GM12878 (cell line): ENCODE results near the gene CNTN4. TPM values are rescaled to one million over a fixed set of nuclear protein-coding genes. Genes with fewer than 3 reads are reported as not detected.

Source experiments
- ATAC-seq: fragments of 200-7000 bp; cut with Tn5 transposase; 3 replicates; pipeline ENCODE4 v1.9.1; 2020; ENCODE audit warnings: mild to moderate bottlenecking, moderate library complexity
- BruUV-seq: library from RNA; stranded (reverse); fragments of 400-500 nt; replicated peaks from 2 replicates; lab custom pipeline; 2021; lab: Mats Ljungman, UMichigan
- CTCF ChIA-PET: fragments of 300-600 bp; sonication (Branson Sonifier 250); formaldehyde crosslinking; extraction: SDS; loops from one replicate; lab custom pipeline; 2021; ENCODE audit warnings: inconsistent platforms; lab: Yijun Ruan, JAX
- POLR2A ChIA-PET: fragments of 350-600 bp; formaldehyde crosslinking; extraction: SDS; loops from one replicate; lab custom pipeline; 2021; ENCODE audit warnings: inconsistent platforms; lab: Charles Lee
- RAD21 ChIA-PET: fragments of 300-600 bp; sonication (Branson Sonifier 250); formaldehyde crosslinking; loops from one replicate; lab custom pipeline; 2023; ENCODE audit warnings: antibody characterized with exemption; ENCODE audit not compliant: unreplicated experiment; lab: Charles Lee
- SMC1A ChIA-PET: fragments of 300-600 bp; sonication (Branson Sonifier 250); formaldehyde crosslinking; loops from one replicate; lab custom pipeline; 2023; ENCODE audit not compliant: unreplicated experiment, uncharacterized antibody; lab: Charles Lee
- DNase-seq: peaks from one replicate; pipeline ENCODE4 v3.0.0-alpha.2; 2011; ENCODE audit warnings: low read depth, low spot score
- FAIRE-seq: peaks from 3 replicates; lab custom pipeline; 2011; peaks lifted over from hg19 to GRCh38; lab: Jason Lieb, UNC
- H2AFZ ChIP-seq: 2 replicates; pipeline ENCODE4 v1.6.0; 2011; ENCODE audit warnings: low read depth, low read length, control low read depth; ENCODE audit not compliant: control insufficient read depth
- H3K27ac ChIP-seq: 2 replicates; pipeline ENCODE4 v1.5.1; 2011; ENCODE audit warnings: control low read depth; ENCODE audit not compliant: control insufficient read depth, insufficient read depth
- H3K27me3 ChIP-seq, 2 experiments: replicated peaks in 1 of 2; 2 replicates each; pipeline versions ENCODE4 v1.6.0 to v1.6.1; 2011; ENCODE audit warnings: low read length in 1 of 2; ENCODE audit not compliant: control insufficient read depth in 2 of 2, insufficient read depth in 2 of 2
- H3K36me3 ChIP-seq, 2 experiments: 2 replicates each; pipeline ENCODE4 v1.5.1; 2011; ENCODE audit warnings: low read length in 1 of 2; ENCODE audit not compliant: control insufficient read depth in 2 of 2, insufficient read depth in 2 of 2
- H3K4me1 ChIP-seq: 2 replicates; pipeline ENCODE4 v1.6.1; 2011; ENCODE audit warnings: mild to moderate bottlenecking, low read length, moderate library complexity, mixed read lengths; ENCODE audit not compliant: control insufficient read depth, insufficient read depth
- H3K4me2 ChIP-seq: 2 replicates; pipeline ENCODE4 v1.6.0; 2011; ENCODE audit warnings: control low read depth; ENCODE audit not compliant: control insufficient read depth, insufficient read depth
- H3K4me3 ChIP-seq: fragments of 200-600 bp; sonication (generic); 2 replicates; pipeline ENCODE4 v1.5.1; 2016
- H3K79me2 ChIP-seq: 2 replicates; pipeline ENCODE4 v1.6.0; 2011; ENCODE audit warnings: low read length; ENCODE audit not compliant: control insufficient read depth, insufficient read depth
- H3K9ac ChIP-seq: 2 replicates; pipeline ENCODE4 v1.8.0; 2011; ENCODE audit warnings: low read length, control low read depth, mixed read lengths; ENCODE audit not compliant: control insufficient read depth, insufficient read depth
- H3K9me3 ChIP-seq: replicated peaks from 3 replicates; pipeline ENCODE4 v1.5.1; 2011; ENCODE audit warnings: mild to moderate bottlenecking, low read length; ENCODE audit not compliant: control insufficient read depth, insufficient read depth
- H4K20me1 ChIP-seq: 2 replicates; pipeline ENCODE4 v1.6.0; 2011; ENCODE audit not compliant: control insufficient read depth, insufficient read depth
- E2F4 ChIP-seq: IDR thresholded peaks from 2 replicates; pipeline ENCODE4 v1.6.1; 2012; ENCODE audit warnings: low read depth, low read length, improper control_type of control experiment
- GATAD2B ChIP-seq: fragments of 450-650 bp; conservative IDR thresholded peaks from 2 replicates; pipeline ENCODE4 v1.6.1; 2017; ENCODE audit warnings: low read depth, mild to moderate bottlenecking, moderate library complexity
- NRF1 ChIP-seq: conservative IDR thresholded peaks from 2 replicates; pipeline ENCODE4 v1.6.1; 2011; ENCODE audit warnings: mild to moderate bottlenecking, low read depth, low read length, improper control_type of control experiment
- RCOR1 ChIP-seq: conservative IDR thresholded peaks from 2 replicates; pipeline ENCODE4 v1.6.1; 2012; ENCODE audit warnings: low read depth, low read length, improper control_type of control experiment
- RELA ChIP-seq: fragments of 450-650 bp; IDR thresholded peaks from 2 replicates; pipeline ENCODE4 v1.8.0; 2014; ENCODE audit warnings: borderline replicate concordance; ENCODE audit not compliant: partially characterized antibody
- SPI1 ChIP-seq: IDR thresholded peaks from 2 replicates; pipeline ENCODE4 v1.6.1; 2011; ENCODE audit warnings: low read depth, mild to moderate bottlenecking, low read length, moderate library complexity, borderline replicate concordance; ENCODE audit not compliant: insufficient read depth
- SUZ12 ChIP-seq: fragments of 200-600 bp; sonication (generic); IDR thresholded peaks from one replicate; pipeline ENCODE4 v1.6.1; 2018; ENCODE audit warnings: antibody characterized with exemption, mild to moderate bottlenecking; ENCODE audit not compliant: unreplicated experiment
- ZBED1 ChIP-seq: IDR thresholded peaks from 2 replicates; pipeline ENCODE4 v1.6.1; 2016; ENCODE audit warnings: borderline replicate concordance
- ZNF687 ChIP-seq: fragments of 450-650 bp; IDR thresholded peaks from 2 replicates; pipeline ENCODE4 v1.6.1; 2017; ENCODE audit warnings: mild to moderate bottlenecking, moderate library complexity
- WGBS: methylation state at CpG from one replicate; pipeline ENCODE4 v1.1.6; 2016; ENCODE audit warnings: low lambda C conversion rate; ENCODE audit not compliant: insufficient replicate concordance, insufficient coverage; ENCODE audit errors: missing lambda C conversion rate; 5-methylcytosine and 5-hydroxymethylcytosine counted together
- in situ Hi-C: fragments of 300-500 bp; cut with MboI; formaldehyde crosslinking; loops from 9 replicates; pipeline ENCODE4 v1.14.3; 2018; ENCODE audit warnings: mixed read lengths
- intact Hi-C: fragments of 100-400 bp; cut with micrococcal nuclease; formaldehyde crosslinking; loops from one replicate; pipeline ENCODE4 v1.14.2; 2022; ENCODE audit not compliant: unreplicated experiment
- polyA plus RNA-seq, 11 experiments: library from polyadenylated mRNA; depleted of rRNA in 4 of 11; unstranded in 6 of 11; stranded (reverse) in 5 of 11; fragments of >200 nt; fragmentation: Nextera tagmentation in 4 of 11; fragmentation: Illumina TruSeq in 1 of 11; extraction: Ambion mirVana in 4 of 11; extraction: Trizol in 1 of 11; gene quantifications; 1 replicate in 1 of 11; 2 replicates in 10 of 11; pipeline versions ENCODE4 v1.2.1 to v1.2.3, GENCODE V29; 2011 to 2016; ENCODE audit warnings: inconsistent platforms in 2 of 11, missing spikeins in 2 of 11, low read depth in 1 of 11
- total RNA-seq, 4 experiments: library from RNA; depleted of rRNA in 3 of 4; stranded (reverse); fragments of >200 nt in 3 of 4; fragmentation: Illumina TruSeq in 1 of 4; extraction: Trizol in 1 of 4; gene quantifications; 2 replicates each; pipeline versions ENCODE4 v1.2.1 to v1.2.3, GENCODE V29; 2013 to 2021
- TF ChIP-seq, protein P1 (sequence below): fragments of 450-650 bp; formaldehyde crosslinking; IDR thresholded peaks from 2 replicates; pipeline ENCODE4 v1.4.0; 2020; ENCODE audit warnings: mild to moderate bottlenecking, moderate library complexity
- TF ChIP-seq, protein P2 (sequence below): IDR thresholded peaks from 2 replicates; pipeline ENCODE4 v1.6.1; 2011; ENCODE audit warnings: mild to moderate bottlenecking, low read depth, low read length, moderate library complexity; ENCODE audit not compliant: insufficient replicate concordance
- TF ChIP-seq, protein P3 (sequence below): IDR thresholded peaks from 2 replicates; pipeline ENCODE4 v1.6.1; 2012; ENCODE audit warnings: low read length, inconsistent platforms

CNTN4 gene
- total and polyA plus RNA-seq, 10 of the 15 experiments (the other 5 are each of a cell fraction or from before 2014, with no cell fraction given) = 0.05 to 0.43 (median 0.15) TPM; not detected in 1

DNA sequence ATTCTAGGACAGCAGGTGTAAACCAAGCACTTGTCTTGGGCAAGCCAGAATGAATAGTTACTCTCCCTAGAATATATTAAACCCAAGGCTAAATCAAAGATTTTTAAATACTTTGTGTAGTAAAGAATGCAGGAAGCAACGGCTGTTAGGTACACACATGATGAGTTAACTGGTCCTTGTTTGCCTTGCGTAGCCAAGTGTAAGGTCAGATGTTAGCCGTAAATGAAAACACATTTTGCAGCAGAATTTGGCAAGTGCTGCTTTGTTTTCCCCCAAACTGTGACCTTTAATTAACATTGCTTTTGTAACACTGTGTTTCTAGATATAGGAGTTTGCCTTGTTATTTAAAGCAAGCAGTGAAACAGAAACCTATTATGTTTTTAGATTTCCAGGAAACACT lies 642.9 kb downstream of the CNTN4 start:
- H3K79me2 ChIP-seq = no peaks in the 10 kb centered on the region
- no peak overlapping the region for H3K4me3 ChIP-seq
- H2AFZ ChIP-seq = no peak overlapping the region
- no peaks in the 10 kb centered on the region for H3K4me1 ChIP-seq
- ATAC-seq (no peak), FAIRE-seq (no peak), DNase-seq (no peak)
- in situ Hi-C loops = no loop called here
- no peaks in the 10 kb centered on the region for H3K27me3 ChIP-seq
- H3K4me2 ChIP-seq = no peak overlapping the region
- RAD21 ChIA-PET = no interaction called here
- H3K27ac ChIP-seq = no peak overlapping the region
- no peaks in the 10 kb centered on the region for H4K20me1 ChIP-seq
- POLR2A ChIA-PET = no interaction called here
- SMC1A ChIA-PET = no interaction called here
- intact Hi-C loops = no loop called here
- H3K9me3 ChIP-seq = no peaks in the 10 kb centered on the region
- no TSS peak for BruUV-seq
- no peak overlapping the region for H3K9ac ChIP-seq
- WGBS = 67% methylated on average over 3 of the region's 3 CpGs
- CTCF ChIA-PET = no interaction called here
- no peaks in the 10 kb centered on the region for H3K36me3 ChIP-seq
- TF ChIP-seq, protein P1, sequence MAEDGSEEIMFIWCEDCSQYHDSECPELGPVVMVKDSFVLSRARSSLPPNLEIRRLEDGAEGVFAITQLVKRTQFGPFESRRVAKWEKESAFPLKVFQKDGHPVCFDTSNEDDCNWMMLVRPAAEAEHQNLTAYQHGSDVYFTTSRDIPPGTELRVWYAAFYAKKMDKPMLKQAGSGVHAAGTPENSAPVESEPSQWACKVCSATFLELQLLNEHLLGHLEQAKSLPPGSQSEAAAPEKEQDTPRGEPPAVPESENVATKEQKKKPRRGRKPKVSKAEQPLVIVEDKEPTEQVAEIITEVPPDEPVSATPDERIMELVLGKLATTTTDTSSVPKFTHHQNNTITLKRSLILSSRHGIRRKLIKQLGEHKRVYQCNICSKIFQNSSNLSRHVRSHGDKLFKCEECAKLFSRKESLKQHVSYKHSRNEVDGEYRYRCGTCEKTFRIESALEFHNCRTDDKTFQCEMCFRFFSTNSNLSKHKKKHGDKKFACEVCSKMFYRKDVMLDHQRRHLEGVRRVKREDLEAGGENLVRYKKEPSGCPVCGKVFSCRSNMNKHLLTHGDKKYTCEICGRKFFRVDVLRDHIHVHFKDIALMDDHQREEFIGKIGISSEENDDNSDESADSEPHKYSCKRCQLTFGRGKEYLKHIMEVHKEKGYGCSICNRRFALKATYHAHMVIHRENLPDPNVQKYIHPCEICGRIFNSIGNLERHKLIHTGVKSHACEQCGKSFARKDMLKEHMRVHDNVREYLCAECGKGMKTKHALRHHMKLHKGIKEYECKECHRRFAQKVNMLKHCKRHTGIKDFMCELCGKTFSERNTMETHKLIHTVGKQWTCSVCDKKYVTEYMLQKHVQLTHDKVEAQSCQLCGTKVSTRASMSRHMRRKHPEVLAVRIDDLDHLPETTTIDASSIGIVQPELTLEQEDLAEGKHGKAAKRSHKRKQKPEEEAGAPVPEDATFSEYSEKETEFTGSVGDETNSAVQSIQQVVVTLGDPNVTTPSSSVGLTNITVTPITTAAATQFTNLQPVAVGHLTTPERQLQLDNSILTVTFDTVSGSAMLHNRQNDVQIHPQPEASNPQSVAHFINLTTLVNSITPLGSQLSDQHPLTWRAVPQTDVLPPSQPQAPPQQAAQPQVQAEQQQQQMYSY (CRISPR knock-in tag) = no peak
- TF ChIP-seq ZBED1 (no peak), RCOR1 (no peak), SPI1 (no peak), GATAD2B (no peak), NRF1 (no peak), RELA (no peak), ZNF687 (no peak), E2F4 (no peak), SUZ12 (no peak)
- TF ChIP-seq, protein P2, sequence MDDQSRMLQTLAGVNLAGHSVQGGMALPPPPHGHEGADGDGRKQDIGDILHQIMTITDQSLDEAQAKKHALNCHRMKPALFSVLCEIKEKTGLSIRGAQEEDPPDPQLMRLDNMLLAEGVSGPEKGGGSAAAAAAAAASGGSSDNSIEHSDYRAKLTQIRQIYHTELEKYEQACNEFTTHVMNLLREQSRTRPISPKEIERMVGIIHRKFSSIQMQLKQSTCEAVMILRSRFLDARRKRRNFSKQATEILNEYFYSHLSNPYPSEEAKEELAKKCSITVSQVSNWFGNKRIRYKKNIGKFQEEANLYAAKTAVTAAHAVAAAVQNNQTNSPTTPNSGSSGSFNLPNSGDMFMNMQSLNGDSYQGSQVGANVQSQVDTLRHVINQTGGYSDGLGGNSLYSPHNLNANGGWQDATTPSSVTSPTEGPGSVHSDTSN = no peak
- TF ChIP-seq, protein P3, sequence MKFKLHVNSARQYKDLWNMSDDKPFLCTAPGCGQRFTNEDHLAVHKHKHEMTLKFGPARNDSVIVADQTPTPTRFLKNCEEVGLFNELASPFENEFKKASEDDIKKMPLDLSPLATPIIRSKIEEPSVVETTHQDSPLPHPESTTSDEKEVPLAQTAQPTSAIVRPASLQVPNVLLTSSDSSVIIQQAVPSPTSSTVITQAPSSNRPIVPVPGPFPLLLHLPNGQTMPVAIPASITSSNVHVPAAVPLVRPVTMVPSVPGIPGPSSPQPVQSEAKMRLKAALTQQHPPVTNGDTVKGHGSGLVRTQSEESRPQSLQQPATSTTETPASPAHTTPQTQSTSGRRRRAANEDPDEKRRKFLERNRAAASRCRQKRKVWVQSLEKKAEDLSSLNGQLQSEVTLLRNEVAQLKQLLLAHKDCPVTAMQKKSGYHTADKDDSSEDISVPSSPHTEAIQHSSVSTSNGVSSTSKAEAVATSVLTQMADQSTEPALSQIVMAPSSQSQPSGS = no peak
